Stimulated activated CD4-positive, alpha-beta T cell treated with anti-CD3 and anti-CD28 coated beads, Interleukin-1b, Interleukin-23, amount 100 ng/mL, for 48 hours (primary cell): ENCODE measurements around the gene FAM24A.
A peak's percentile ranks its signal among the peaks of the same experiment; 100 is the strongest.
"Not testable (repeated sequence)": the region's sequence is repeated elsewhere in the genome, so short reads cannot be mapped to it uniquely, and the experiment has no call there.

Source experiments
- DNase-seq: peaks from one replicate; pipeline ENCODE4 v3.0.0-alpha.2; 2020

FAM24A gene, protein sequence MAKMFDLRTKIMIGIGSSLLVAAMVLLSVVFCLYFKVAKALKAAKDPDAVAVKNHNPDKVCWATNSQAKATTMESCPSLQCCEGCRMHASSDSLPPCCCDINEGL

DNA sequence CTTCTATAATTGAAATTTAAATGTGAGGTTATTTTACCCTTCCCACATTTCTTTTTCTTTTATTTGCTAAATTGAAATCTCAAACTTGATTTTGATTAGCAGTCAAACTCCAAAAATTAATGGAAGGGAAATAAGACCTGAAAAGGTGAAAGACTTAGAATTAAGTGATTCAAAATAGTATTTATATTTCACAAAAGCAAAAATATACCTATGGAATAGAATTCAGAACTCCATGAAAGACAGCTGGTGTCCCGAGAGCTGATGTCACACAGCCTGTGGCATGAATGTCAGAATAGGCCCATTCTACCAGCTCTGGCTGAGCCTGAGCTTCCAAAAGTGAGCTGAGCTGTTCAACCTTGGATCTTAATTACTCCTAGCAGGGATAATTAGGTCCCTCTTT is at the start of gene FAM24A:
FAM24A (plus strand) TSS at position 301 of the 400 bp plus-strand sequence. CDS start 1,025 bp downstream, outside the sequence.
- no peak for DNase-seq

DNA sequence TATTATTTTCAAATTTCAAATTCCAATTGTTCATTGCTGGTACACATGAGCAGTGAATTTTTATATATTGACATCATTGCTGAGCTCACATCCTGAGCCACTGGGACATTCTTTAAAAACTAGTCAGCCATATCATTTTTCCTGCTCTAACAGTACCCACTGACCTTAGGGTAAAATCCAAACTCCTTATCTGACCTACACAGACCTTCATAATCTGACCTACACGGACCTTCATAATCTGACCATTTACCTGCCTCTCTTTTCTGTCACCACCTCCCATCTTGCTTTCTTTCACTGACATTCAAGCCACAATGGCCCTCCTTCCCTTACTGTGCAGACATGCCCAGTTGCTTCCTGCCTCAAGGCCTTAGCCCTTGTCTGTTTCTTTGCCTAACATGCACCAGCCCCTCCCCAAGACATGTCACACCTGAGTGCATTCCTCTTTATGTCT is 48.7 kb upstream of the FAM24A start:
- DNase-seq = no peak

DNA sequence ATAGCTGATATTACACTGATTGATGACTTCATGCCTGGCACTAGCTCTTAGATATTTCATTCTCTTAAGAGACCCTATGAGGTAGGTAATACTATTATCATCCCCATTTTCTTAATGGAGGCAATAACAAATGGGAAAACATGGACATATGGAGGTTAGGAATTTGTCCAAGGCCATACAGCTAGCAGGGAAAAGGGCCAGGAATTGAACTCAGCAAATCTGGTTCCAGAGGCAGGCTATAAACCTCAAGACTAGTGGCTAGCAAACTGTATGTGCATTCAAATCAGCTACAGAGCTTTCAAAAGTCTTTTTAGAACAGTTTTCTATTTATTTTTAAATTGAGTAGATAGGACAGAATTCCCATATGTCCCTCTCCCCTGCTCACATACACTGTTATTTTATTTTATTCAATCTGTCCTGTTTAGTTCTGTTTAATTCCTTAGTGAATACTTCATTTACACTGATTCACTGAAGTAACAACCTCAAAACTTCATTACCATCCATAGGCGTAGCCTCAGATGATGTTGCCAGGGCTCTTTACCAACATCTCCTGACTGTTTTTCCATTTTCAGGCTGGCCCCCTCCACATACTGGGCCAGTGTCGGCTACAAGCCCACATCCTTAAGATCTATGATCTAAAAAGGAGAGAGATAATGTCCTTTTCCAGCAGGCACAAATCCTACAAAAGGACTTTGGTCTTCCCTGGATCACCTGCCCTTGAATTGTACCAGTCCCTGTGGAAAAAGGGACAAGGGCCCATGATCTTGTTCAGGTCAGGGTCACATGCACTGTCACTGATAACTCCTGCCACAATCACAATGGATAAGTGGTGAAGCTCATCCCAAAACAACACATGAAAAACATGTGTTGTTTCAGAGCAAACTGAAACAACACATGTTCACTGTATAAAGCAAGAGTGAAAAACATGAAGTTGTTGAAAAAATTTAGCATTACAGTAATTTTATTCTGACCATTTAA is 46.9 kb upstream of the FAM24A start:
- DNase-seq = no peak

DNA sequence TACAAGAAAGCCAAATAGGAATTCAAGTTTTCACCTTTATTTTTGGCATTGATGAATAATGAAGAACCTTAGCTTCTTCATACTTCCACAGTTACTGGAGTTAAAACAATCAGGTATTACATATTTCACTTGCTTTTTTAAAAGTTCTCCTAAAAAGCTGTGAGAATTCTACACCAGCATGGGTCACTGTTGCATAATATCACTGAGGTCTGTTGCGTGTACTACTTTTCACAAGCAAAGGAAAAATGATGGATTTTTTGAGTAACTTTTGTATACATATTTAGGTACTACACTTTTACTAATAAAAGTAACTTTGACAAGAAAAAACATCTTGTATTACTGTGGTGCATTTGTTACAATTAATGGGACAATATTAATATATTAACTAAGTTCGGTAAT is 46.2 kb upstream of the FAM24A start:
- DNase-seq = no peak

DNA sequence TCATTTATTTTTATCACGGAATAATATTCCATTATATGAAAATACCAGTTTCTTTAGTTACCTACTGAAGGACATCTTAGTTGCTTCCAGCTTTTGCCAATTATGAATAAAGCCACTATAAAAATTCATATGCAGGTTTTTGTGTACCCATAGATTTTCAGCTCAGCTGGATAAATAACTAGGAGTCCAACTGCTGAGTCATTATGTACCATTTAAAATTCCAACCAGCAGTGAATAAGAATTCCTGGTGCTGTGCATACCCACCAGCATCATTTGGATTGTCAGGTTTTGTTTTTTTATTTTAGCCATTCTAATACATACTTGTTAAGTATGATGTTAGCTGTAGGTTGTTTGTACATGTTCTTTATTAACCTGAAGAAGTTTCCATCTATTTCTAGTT is 45.5 kb upstream of the FAM24A start:
- DNase-seq = no peak

DNA sequence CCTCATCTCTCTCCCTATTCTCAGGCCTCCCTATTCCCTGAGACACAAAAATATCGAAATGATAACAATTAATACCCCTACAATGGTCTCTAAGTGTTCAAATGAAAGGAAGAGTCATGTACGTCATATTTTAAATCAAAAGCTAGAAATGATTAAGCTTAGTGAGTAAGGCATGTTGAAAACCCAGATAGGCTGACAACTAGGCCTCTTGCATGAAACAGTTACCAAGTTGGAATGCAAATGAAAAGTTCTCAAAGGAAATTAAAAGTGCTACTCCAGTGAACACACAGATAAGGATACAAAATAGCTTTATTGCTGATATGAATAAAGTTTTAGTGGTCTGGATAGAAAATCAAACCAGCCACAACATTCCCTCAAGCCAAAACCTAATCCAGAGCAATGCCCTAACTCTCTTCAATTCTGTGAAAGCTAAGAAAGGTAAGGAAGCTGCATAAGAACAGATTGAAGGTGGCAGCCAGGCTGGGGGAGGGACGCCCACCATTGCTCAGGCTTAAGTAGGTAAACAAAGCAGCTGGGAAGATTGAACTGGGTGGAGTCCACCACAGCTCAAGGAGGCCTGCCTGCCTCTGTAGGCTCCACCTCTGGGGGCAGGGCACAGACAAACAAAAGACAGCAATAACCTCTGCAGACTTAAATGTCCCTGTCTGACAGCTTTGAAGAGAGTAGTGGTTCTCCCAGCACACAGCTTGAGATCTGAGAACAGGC is 43.5 kb upstream of the FAM24A start:
- DNase-seq = not testable (repeated sequence)

DNA sequence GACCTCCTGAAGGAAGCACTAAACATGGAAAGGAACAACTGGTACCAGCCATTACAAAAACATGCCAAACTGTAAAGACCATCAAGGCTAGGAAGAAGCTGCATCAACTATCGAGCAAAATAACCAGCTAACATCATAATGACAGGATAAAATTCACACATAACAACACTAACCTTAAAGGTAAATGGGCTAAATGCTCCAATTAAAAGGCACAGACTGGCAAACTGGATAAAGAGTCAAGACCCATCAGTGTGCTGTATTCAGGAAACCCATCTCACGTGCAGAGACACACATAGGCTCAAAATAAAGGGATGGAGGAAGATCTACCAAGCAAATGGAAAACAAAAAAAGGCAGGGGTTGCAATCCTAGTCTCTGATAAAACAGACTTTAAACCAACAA is 41.6 kb upstream of the FAM24A start:
- DNase-seq = not testable (repeated sequence)

DNA sequence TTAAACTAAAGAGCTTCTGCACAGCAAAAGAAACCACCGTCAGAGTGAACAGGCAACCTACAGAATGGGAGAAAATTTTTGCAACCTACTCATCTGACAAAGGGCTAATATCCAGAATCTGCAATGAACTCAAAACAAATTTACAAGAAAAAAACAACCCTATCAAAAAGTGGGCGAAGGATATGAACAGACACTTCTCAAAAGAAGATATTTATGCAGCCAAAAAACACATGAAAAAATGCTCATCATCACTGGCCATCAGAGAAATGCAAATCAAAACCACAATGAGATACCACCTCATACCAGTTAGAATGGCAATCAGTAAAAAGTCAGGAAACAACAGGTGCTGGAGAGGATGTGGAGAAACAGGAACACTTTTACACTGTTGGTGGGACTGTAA is 38.5 kb upstream of the FAM24A start:
- not testable (repeated sequence) for DNase-seq

DNA sequence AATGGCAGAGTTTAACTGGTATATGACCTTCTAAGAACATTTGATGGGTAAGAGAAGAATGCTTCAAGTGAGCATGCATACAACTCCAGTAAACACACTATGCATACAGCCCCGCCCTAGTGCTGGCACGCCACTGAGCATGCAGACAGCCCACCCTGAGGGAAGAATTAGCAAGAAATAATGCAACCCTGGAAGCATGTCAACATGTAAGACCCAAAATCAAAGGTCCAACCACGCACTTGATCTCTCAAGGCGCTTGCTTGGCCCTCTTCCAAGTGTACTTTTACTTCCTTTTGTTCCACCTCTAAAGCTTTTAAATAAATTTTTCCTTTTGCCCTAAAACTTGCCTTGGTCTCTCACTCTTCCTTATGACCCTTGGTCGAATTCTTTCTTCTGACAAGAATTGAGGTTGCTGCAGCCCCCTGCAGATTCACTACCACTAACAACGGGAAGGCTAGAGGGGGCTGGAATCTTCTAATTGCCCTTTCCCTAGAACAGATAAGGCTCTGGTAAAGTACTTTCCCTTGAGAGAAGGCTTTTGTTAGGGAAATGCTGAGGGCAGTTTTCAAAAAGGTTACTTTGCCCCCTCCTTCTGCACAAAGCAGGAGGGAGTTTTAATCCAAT is 34.5 kb upstream of the FAM24A start:
- no peak for DNase-seq

DNA sequence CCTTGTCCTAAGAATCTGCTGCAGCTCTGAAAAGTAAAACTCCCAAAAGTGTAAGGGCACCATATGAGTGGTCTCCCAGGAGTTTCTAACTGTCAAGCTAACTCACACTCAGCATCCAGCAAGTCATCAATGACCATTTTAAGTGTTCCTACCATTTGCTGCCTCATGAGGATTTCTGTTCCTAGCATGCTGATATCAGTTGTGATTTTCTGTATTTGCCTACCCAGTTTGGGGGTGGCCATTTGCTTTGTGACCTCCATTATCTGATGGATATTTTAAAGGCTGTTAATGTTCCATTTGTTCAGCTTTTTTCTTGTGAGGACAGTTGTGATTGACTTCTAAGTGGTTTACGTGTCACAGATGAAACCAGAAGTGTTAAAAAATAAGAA is 33.9 kb upstream of the FAM24A start:
- no peak for DNase-seq

DNA sequence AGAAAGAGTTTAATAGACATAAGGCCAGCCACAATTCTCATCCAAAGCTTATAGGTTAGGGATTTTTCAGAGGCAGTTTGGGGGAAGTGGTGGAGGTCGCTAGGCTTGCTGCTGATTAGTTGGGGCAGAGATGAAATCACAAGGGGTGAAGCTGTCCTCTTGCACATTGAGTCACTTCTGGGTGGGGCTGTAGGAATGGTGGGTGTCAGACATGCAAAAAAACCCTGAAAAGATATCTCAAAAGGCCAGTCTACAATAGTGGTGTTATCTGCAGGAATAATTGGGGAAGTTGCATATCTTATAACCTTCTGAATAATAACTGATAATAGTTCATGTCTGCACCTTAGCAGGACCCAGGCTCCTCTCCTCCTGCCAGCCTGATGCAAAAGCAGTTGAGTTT is 33.1 kb upstream of the FAM24A start:
- DNase-seq = no peak

DNA sequence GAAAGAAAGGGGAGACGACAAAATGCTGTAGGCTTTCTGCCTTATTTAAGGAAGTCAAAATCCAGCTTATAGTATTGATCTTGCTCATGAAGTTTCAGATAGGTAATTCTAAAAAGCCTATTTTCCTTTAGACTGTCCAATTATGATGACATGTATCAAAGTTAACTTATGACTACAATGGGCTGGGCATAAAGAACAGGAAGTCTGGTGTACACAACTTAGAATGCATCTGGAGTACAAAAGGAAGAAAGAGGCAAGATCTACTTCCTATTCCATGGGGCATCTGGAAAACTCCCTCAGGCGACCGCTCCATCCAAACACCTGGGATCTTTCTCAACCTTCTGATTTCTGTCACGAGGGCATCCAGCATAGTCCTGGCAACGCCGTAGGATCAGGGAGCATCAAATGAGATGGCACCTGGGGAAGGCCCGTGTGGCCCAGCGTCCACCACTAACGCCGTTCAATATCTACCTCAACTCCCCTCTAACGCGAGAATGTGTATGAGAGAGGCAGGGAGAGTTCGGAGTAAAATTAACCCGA is 31.5 kb upstream of the FAM24A start:
- no peak for DNase-seq

DNA sequence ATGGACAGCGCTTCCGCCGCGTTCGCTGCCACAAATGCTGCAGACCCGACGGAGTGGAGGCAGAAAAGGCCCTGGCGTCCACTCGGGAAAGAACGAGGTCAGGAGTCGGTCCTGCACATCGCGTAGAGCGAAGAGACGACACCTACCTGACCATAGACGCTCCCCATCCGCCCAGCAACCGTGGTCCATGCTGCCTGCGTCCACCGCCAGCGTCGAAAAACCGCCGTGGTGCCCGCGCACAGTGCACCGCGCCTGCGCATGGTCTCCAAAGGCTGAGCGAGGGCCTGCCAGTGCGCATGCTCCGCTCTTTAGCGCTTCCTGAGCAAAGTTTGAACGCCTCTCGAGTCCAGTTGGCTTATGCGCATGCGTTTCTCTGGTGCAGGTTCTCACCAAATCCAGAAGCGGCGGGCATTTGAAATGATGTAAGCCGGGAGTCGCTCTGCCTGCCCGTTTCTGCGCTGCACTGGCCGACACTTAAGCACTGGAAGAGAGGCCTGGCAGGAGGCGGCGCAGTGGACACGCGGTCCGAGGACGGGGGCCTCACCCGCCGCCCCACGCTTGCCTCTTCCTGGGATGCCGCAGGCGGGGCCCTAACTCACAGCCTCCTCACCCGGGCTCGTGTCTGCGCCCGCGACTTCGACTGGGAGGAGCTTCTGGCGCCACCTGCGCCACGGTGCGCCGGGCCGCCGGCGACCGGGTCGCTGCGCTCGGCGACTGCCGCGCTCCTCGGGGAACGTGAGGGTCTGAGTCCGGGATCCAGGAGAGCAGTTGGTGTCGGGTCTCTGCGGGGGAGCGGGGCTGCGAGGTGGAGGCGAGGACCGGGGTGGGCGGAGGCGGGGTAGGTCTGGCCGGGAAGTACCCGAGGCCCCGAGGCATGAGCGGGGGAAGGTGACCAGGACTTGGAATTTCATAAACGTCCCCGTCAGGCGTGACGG is 30.8 kb upstream of the FAM24A start, which contains the start of gene FAM24B:
FAM24B (minus strand) TSS at position 243 of the 935 bp plus-strand sequence. CDS start 29,066 bp downstream, outside the sequence.
- peak; percentile 95 for DNase-seq

DNA sequence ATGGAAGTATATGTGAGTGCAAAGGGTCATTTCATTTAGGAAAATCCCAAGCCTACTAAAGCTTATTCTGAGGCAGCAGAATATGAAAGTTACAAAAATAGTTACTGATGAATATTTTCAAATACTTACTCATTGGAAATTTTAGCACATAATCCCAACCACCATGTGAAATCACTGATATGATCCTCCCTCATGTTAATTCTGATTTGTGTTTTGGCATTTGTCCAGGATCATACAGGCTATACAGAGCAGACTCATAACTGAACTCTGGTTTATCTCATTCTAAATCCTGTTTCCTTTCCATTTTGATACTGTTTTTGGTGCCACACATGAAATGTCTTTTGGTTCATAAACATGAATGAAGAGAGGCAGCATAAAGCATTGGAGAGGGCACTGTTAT is 27.6 kb upstream of the FAM24A start:
- DNase-seq = no peak

DNA sequence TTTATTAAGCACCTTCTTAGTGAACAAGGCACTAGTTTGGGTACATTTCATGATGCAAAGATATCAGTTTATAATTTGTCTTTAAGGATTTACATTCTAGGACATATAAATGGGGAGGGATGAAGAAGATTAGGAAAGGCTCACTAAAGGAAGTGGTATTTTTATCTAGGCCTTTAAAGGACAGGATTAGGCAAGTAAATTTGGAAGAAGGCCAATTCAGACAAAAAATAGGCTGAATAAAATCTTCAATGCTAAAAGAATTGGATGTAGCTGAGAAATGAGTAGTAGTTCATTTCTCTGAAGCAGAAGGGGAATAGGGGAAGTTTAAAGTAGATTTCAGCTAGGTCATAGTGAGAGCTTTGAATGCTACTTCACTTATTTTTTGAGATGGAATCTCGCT is 26.2 kb upstream of the FAM24A start:
- DNase-seq = no peak

DNA sequence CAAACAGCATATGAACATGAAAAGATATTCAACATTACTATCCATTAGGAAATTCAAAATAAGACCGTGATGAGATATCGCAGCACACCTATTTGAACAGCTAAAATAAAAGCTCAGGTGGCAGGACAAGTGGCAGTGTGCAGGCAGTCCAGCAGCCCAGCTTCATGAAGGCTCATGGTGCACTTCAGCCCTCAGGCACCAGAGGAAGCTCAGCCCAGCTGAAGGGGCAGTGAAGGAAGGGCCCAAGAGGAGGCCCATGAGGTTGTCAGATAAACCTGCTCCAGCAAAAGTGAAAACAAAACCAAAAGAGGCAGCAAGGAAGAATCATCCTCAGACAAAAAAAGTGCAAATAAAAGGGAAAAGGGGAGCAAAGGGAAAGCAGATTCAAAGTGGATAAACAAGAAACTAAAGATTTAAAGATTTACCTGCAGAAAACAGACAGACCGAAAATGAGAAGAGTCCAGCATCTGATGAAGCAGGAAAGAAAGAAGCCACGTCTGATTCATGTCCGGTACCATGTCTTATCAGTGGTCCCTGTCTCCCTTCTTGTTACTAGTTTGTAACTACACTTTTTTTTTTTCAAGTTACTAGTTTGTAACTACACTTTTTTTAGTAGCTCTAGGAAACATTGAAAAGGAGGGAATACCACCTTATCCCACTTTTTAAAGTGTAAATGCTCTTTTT is 16.0 kb upstream of the FAM24A start:
- DNase-seq = no peak

DNA sequence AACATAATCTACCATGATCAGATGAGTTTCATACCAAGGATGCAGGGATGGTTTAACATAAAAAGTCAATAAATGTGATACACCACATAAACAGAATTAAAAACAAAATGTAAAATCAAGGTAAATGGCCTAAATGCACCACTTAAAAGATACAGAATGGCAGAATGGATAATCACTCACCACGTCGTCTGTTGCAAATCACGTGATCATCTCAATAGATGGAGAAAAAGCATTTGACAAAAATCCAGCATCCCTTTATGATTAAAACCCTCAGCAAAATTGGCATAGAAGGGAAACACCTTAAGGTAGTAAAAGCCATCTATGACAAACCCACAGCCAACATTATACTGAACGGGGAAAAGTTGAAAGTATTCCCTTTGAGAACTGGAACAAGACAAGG is 6.5 kb upstream of the FAM24A start:
- DNase-seq = not testable (repeated sequence)

DNA sequence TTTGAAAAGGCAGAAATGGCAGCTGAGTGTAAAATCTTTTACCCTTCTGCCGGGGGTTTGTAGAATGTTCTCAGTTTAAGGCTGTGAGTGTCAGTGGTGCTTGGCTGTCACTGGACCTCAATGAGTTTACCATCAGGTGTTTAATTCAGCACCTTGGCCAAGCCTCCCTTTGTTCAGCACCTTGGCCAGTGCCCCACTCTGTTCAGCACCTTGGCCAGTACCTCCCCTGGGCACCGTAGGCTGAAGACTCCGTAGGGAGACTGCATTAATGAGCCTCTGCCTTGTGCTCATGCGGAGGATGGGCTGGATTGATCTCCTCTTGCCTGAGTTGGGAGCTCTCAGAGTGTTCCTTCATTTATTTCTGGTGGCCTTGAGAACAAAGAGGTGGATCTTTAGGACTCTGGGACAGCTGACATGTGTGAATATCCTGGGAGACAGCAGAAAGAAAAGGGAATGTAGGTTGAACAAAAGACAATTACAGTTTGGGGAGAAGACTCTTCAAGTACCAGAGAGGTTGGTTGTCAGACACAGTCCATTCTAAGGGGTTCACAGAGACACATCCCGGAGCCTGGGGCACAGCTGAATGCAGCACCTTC is 1.6 kb downstream of the FAM24A start:
- DNase-seq = peak; percentile 53

DNA sequence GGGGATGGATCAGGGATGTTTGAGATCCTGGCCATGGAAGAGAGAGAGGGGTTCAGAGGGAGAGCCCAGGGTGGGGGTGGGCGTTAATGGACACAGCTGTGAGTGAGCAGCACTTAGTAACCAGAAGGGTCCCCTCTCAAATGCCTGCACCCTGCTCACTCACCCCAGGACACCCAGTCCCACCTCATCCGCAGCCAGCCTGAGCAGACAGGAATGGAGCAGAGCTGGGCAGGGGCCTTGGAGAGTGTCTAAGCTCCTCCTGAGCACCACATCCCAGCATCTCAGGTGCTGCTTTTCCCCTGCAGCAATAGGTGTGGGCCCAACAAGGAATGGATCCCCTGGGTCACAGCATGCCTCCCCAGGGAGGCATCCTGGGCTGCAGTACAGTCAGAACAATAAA is 5.3 kb downstream of the FAM24A start:
- DNase-seq = no peak

DNA sequence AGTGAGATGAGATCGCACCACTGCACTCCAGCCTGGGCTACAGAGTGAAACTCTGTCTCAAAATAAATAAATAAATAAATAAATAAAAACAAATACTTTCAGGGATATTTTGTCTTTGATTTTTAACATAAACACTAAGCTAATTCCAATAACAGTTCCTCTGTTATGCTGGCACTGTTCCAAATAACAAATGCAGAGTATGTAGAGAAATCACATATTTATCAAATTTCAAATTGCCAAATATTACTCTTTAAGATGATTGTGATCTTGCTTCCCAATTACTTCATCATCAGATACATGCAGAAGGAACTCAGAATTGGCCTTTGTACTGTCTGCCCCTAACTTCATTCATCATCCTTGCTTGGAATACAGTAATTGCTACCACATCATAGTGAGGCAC is 19.7 kb downstream of the FAM24A start:
- no peak for DNase-seq
